Stromal cell of bone marrow (primary cell): Measurements from ENCODE around the gene CNIH2.

Source experiments
- DNase-seq: peaks from one replicate; pipeline ENCODE4 v3.0.0-alpha.2; 2012; ENCODE audit warnings: low read depth

The CNIH2 gene

GRCh38 chr11:66331542-66332370 is 53.8 kb downstream of the CNIH2 start:
- DNase-seq = no peak

- DNase-seq = no peak
These were observed 54.6 kb downstream of the CNIH2 start for GRCh38 chr11:66332371-66333219.

GRCh38 chr11:66333220-66333877 is 55.4 kb downstream of the CNIH2 start:
- no peak for DNase-seq
